Amygdala (tissue), 56 donors: ENCODE results near the gene CTDSP2.
A peak's percentile ranks its signal among the peaks of the same experiment; 100 is the strongest.
"Not testable (repeated sequence)": the region's sequence is repeated elsewhere in the genome, so short reads cannot be mapped to it uniquely, and the experiment has no call there.

Experiments
- DNase-seq, 56 donors: peaks; one replicate each; lab custom pipeline; 2025; lab: John Stamatoyannopoulos, UW

Gene CTDSP2

DNA sequence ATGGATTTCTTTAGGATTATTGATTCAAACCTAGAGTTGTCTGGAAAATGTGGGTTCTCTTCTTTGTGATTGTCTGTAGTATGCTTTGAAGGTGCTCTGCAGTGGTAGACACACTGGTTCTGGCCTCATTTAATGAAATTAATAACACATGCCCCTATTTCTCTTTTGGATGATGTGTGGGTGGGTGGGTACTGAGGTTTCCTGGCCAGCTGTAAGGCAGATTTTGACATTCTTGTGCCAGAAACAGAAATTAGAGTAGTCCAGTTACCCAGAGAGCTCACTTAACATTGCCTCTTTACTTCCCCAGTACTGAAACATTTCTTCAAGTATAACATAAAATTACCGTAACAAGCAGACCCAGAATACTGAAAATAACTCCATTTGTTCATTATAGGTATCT, 49.5 kb downstream of the CTDSP2 start:
- no peak for DNase-seq

DNA sequence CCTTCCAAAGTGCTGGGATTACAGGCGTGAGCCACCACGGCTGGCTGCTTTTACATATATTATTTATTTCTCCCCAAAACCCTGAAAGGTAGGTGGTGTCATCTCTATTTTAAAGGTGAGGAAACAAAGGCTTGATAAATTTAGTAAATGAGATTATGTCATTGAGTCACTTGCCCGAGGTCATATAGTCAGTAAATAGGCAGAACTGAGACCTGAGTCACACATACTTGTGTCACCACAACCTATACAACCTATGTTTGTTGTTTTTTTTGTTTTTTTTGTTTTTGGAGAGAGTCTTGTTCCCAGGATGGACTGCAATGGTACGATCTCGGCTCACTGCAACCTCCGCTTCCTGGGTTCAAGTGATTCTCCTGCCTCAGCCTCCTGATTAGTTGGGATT, 51.2 kb downstream of the CTDSP2 start:
- no peak for DNase-seq

DNA sequence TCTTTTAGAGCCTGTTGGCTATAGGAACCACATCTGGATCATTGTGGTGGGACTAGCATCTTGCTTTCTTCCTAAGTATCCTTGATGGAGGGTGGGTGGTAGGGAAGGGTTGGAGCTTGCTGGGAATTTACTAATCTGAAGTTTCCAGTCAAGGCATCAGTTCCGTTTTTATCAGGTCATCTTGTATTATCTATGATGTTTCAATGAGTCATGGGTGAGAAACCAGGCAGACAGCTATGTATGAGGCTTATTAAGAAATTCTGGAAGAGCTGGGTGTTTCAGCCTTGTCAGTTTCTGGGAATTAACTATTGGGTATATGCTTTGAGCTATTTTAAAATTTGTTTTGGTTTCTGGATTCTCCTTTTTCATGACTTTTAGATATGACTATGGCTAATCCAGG, 52.6 kb downstream of the CTDSP2 start:
- no peak for DNase-seq

DNA sequence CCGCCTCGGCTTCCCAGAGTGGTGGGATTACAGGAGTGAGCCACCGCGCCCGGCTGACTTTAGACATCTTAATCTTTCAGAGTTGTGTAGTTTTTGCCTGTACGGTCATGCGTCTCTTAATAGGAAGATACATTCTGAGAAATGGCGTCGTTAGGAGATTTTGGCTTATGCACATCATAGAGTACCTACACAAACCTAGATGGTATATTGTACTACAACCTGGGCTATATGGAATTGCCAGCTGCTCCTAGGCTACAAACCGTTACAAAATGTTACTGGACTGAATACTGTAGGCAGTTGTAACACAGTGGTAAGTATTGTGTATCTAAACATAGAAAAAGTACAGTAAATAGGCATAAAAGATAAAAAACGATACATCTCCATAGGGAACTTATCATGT, 62.7 kb downstream of the CTDSP2 start:
- DNase-seq = no peak

DNA sequence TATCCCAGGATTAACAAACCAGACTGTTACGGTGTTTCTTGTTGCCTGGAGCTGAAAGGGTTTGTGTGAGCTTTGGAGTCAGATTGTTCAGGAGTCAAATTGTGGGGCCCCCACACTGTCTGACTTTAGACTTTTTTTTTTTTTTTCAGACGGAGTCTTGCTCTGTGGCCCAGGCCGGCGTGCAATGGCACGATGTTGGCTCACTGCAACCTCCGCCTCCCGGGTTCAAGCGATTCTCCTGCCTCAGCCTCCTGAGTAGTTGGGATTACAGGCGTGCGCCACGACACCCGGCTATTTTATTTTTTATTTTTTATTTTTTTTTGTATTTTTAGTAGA, 63.1 kb downstream of the CTDSP2 start:
- no peak for DNase-seq

DNA sequence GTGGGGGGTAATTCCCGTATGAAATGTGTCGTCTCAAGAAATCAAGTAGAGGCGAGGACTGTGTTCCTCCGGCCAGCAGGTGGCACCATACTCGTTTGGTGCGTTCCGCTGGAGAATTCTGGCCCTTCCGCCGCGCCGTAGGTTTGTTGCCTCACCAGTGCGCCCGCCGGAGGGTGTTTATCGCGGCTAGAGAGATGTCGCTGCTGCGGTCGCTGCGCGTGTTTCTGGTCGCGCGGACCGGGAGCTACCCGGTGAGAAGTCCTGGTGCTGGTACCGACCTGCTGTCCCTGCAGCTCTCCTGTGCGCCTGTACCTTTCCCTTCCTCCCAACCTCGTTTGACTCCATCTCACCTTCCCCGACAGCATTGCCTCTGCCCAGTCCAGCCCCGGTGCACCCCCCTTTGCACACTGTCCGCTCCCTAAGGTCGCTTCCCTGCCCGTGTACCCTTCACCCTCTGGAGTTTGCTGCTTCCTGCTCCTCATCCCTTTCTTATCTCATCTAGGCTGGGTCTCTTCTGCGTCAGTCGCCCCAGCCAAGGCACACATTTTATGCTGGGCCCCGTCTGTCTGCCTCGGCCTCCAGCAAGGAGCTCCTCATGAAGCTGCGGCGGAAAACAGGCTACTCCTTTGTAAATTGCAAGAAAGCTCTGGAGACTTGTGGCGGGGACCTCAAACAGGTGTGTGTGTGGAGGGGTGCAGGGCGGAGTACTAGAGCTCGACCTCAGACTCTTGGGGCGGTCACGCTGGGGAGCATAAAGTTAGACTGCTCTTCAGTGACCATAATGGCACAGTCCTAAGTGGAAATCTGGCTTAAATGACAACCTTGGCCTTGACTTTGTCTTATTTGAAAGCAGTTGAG, 63.7 kb downstream of the CTDSP2 start, which contains the start of gene TSFM:
Gene TSFM, plus strand, starts transcription at position 180 of the 858 bp plus-strand sequence. Its CDS starts 15 bp downstream, at position 195.
- peak; percentile 49 to 98 (median 90) for DNase-seq

DNA sequence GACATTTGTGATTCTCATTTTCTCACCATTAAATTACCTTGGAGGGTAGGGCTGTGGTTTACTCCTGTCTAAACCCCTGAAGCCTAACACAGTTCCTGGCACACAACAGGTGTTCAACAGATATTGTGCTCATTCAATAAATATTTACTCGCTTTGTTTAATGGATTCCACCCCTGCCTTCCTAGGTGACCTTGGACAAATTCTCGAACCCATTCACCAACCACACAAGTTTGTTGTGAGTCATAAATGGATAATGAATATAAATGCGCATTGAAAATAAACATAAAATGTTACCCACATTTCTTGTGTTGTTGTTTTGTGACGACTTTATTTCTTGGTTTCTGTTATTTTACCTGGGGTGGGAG, 64.3 kb downstream of the CTDSP2 start:
- no peak for DNase-seq

DNA sequence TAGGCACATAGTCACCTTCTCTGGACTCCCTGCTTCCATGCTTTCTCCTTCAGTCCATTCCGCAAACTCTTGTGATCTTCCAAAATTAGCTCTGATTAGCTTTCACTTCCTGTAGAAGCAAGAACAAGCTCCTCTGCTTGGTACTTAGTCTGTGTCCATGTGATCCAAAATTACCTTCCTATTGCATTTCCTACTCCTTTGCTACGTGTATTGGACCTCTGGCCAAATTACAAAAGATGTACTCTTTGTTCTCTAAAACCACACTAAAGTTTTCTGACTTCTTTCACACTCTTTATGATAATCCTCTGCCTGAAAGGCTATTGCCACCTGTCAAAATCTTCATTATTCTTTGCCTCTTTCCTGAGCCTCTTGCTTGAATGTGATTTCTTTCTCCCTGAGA, 64.7 kb downstream of the CTDSP2 start:
- DNase-seq = no peak

DNA sequence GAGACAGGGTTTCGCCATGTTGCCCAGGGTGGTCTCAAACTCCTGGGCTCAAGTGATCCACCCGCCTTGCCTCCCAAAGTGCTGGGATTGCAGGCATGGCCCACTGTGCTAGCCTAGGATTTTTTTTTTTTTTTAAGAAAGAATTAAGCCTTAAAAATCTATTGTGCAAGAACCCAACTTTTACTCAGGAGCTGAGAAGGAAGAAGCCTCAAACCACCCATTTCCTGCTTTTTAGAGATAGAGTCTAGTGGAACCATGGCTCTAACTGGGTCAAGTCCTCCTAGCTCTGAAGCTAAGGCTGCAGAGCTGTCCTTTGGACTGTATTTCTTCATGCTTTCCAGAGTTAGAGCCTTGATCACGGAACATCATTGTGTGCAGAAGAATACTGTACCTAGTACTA, 65.3 kb downstream of the CTDSP2 start:
- no peak for DNase-seq

DNA sequence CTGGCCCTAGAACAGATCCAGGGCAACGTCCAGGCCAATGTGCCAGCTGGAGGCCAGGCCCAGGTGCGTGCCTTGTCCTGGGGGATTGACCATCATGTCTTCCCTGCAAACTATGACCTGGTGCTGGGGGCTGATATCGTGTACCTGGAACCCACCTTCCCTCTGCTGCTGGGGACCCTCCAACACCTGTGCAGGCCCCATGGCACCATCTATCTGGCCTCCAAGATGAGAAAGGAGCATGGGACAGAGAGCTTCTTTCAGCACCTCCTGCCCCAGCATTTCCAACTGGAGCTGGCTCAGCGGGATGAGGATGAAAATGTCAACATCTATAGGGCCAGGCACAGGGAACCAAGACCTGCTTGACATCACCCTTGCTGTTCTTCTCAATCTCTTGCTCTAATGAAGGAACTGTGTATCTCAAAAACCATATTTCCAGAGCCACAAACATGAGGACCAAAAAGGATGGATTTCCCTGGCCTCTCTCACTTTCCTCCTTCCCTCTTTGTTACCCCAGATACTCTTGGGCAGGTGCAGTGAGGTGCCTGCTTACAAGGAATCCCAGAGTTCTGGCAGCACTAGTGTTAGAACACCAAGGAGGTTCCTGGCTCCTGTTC, 66.1 kb downstream of the CTDSP2 start:
- DNase-seq = no peak

DNA sequence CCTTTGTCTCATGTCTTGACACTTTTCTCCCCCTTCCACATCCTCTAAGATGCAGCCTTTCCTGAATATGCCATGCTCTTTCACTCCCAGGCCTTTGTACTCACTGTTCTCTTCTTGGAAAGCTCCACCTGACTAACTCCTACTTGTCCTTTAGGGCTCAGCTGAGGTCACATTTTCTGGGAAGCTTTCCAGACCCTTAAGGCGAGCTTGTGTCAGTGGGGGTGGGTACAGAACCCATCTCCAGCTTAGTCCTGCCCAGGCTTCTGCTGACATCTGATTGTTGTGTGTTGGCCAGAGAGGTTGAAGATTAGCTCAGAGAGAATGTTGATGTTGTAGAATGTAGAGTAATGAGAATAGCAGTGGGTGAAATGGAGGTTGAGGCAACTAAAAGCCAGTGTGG, 66.8 kb downstream of the CTDSP2 start:
- DNase-seq = no peak

DNA sequence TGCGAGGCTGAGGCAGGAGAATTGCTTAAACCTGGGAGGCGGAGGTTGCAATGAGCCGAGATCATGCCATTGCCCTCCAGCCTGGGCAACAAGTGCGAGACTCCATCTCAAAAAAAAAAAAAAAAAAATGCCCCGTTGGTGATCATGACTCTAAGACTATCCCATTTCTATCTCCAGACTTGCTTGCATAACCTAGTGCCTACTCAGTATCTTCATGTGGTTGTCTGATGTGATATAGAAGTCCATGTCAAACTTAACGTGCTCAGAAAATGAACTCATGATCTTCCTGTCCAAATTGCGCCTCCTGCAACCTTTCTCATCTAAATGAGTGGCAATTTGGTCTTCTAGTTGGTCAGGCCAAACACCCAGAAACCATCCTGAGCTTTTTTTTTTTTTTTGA, 68.6 kb downstream of the CTDSP2 start:
- DNase-seq = no peak

DNA sequence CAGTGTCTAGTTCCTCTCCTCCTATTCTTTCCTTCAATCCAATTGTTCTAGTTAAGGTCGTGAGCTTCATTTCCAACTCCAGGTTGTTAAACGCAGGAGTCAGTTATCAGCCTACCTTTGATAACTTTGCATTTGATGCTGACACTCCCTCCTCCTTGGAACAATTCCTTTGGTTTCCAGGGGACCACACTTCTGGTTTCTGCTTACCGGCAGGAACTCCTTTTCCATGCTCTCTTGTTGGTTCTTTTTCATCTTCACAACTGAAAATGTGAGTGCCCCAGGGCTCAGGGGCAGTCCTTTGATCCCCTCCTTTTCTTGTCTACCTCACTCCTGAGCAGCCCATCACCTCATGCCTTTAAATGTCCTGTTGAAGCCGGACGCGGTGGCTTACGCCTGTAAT, 69.2 kb downstream of the CTDSP2 start:
- DNase-seq = no peak

DNA sequence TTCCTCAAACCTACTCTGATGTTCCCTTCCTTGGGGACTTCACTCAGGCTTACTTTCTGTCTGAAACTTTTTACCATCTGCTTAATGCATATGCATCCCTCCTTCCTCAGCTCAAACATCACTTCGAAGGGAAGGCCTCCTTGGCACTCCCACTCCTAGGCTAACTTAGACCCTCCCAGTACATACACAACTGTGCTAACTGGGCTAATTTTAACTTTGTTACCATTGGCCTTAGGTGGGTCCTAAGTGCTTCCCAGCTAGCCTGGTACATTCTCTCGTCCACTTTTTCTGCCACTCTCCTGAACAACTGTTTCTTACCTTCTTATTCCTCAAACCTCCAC, 70.3 kb downstream of the CTDSP2 start:
- DNase-seq = no peak

DNA sequence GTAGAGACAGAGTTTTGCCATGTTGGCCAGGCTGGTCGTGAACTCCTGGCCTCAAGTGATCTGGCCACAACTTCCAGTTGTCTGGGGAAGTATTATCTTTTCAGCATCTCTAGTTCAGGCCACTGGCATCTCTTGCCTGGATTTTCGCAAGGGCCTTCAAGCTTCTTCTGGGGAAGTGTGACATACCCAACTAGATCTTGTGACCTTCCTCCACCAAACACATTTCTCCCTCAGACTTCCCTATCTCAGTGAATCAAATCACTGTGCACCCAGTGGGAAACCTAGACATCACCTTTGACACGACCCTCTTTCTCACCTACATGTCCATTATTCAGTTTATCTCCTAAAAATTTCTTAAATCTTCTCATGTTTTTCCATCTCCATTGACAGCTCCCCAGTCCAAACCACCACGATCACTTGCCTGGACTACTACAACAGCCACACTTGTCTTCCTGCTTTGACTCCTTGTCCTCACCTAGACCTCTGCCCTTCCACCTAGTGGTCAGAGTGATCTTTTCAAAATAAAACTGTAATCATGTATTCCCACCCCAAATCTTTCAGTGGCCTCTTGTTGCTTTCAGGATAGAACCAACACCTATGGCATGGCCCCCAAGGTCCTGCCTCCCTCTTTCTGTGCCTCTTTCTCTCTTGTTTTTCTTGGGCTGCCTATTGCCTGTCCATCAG, 70.8 kb downstream of the CTDSP2 start:
- DNase-seq = no peak

DNA sequence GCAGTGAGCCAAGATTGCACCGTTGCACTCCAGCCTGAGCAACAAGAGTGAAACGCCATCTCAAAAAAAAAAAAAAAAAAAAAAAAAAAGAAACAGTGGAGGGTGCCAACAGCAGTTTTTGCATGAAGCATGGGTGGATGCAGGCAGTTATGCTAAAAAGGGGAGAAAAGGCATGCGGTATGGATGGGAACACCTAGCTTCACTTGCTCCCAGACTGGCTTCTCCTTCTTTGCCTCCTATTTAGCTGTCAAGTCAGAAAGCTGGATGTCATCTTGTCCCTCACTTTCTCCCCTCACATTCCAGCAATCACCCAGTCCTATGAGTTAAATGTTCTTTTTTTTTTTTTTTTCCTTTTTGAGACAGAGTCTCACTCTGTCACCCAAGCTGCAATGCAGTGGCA, 71.5 kb downstream of the CTDSP2 start:
- no peak for DNase-seq

DNA sequence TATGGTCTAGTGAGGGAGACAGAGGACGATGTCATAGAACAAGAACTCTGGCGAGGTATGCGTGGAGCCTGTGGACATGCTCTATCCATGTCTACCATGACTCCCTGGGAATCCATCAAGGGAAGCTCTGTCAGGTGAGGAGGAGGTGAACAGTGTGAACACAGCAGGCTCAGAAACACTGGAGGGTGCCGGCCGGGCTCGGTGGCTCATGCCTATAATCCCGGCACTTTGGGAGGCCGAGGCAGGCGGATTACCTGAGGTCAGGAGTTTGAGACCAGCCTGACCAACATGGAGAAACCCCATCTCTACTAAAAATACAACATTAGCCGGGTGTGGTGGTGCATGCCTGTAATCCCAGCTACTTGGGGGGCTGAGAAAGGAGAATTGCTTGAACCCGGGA, 71.9 kb downstream of the CTDSP2 start:
- not testable (repeated sequence) for DNase-seq

DNA sequence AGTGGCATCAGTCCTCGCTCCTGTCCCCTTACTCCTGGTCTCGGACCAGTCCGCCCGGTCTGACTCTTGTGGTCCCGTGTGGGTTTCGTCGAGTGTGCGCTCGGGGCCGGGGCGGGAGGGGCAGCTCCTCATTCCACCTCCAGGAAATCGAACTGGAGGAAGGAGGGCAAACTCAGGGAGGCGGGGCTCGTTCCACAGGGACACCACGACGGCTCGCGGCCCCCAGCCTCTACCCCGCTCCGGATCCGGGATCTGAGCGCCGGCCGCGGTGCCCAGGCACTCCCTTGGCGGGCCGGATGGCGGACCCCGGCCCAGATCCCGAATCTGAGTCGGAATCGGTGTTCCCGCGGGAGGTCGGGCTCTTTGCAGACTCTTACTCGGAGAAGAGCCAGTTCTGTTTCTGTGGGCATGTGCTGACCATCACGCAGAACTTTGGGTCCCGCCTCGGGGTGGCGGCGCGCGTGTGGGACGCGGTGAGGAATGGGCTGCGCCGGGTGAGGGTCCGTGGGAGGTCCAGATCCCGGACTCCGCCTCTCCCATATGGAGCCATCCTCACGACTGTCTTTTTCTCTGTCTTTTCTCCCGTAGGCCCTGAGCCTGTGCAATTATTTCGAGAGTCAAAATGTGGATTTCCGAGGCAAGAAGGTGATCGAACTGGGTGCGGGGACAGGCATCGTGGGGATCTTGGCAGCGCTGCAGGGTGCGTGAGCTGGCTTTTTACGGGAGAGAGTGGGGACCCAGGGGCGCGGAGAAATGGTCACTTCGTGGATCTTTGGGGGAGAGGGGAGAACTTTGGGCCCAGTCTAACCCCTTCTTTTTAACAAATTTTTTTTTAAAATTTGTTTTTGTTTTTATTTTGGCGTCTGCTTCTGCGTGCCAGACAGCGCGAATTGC, 73.9 kb downstream of the CTDSP2 start, which contains the start of gene EEF1AKMT3:
Gene EEF1AKMT3, plus strand, starts transcription at position 186 of the 894 bp plus-strand sequence. Its CDS starts 111 bp downstream, at position 297.
- DNase-seq = peak in 27 of 56 donors; percentile 23 to 68 (median 52)

DNA sequence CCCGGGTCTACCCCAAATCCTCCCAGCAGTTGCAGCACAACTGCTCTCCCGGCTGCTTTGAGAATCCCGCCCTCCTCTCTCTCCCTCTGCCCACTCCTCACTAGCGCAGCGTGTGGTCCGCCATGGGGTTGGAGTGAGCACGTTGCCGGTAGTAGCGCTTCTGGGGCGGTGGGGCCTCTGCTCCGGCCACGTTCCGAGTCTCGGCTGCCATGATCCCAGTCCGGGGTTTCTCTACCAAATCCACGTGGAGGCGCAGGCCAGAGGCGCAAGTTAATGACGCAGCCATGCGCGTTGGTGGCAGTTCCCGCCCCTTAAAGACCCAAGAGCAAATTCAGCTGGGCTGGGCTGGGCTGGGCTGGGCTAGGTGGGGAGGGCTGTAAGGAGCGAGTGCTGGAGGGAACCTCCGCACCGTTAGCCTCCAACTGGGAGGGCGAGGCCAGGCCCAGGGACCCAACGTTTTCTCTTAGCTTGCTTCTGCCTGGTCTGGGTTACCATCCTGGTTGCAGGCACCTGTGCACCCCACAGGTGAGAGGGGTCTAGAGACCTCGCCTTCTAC, 74.6 kb downstream of the CTDSP2 start, which contains the start of gene METTL1:
Gene METTL1, minus strand, starts transcription at position 233 of the 556 bp plus-strand sequence. Its CDS starts 22 bp downstream, at position 211.
- DNase-seq = peak; percentile 32 to 97 (median 89)

DNA sequence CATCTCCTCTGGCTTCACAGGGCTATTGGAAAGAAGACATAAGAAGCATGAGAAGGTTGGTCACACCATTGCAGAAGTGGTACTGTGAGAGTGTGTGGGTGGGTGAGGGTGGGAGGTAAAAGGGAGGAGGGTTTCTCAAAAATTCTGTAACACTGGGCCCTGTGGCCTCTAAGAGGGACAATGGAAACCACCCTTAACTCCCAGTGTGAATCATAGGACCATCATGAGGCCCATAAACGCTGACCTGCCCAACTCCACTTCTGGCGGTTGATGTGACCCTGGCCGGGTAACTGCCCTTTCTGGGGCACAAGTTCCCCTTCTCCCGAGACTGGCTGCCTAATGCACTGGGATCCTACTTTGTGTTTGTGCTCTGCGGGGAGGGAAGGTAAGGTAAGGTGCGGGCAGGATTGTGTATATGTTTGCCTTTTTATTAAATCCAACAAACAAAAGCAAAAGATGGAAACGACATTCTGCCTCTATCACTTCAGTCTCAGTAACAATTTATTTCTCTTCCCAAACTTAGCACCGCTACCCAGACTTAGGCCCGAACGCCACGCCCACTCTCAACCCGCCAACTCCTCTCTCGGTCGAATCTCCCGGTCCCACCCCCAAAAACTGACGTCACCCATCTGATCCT, 75.2 kb downstream of the CTDSP2 start:
- DNase-seq = peak in 20 of 56 donors; percentile 64 to 90 (median 77)
